ENCODE results near the gene CBX8. TPM values are rescaled to one million over a fixed set of nuclear protein-coding genes. Genes with fewer than 3 reads are reported as not detected.
A peak's percentile ranks its signal among the peaks of the same experiment; 100 is the strongest.

The CBX8 gene
- total and polyA plus RNA-seq, 2 of the 13 experiments (the other 11 are each of a cell fraction or from before 2014, with no cell fraction given): 0.34 to 12.6 TPM

DNA sequence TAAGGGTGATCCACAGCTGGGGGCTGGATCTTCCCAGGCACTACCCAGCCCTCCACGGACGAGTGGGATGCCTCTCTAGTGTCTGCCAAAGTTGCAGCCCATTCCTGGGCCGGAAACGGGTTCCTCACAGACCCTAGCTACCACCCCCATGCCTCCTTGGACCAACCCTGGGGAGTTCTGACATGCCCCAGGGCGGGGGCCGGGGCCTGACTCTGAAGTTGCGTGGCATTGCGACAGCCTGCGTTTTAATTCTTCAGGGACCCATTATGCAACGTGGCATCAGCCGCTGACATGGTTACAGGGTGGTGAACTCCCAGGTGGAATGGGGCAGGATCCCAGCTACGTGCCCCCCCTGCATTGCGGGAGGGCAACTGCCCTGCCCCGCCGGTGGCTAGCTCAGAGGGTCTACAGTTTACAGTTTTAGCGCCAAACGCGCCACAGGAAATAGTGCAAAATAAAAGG lies 39.7 kb upstream of the CBX8 start:
- in situ Hi-C loops (cut with HindIII; ENCODE audit: extremely low pct_ligation_motif_present, low pct_unique_long_range_greater_than_20kb): loop anchor here (5.0 kb wide), 1 partner anchor 156 kb away; no protein-coding TSS in a partner anchor
- WGBS (ENCODE audit: low lambda C conversion rate): 58% methylated on average over 6 of the region's 18 CpGs
- Histone ChIP-seq H4K20me1 (ENCODE audit: insufficient read depth, low read length) (peaks cover 44% of the 10 kb centered on the region), H3K27me3 (ENCODE audit: control insufficient read depth in 1 of 2, insufficient read depth in 2 of 2, low read length in 2 of 2) (no peaks in the 10 kb centered on the region; a peak in 1 of 5 replicates), H3K4me3 (replicated peaks in 1 of 3; ENCODE audit: insufficient read depth in 1 of 3, low read depth in 2 of 3, low read length in 3 of 3) (peak overlapping the region; percentile 77 to 100 (median 87)), H3K4me1 (ENCODE audit: insufficient read depth, low read length) (peaks cover 63% of the 10 kb centered on the region), H3K36me3 (replicated peaks in 1 of 2; ENCODE audit: control insufficient read depth in 1 of 2, insufficient read depth in 2 of 2, low read length in 2 of 2) (peaks cover 11 to 12% of the 10 kb centered on the region in 2 experiments), H3K9ac (ENCODE audit: insufficient read depth, low read depth, low read length) (peak overlapping the region; percentile 79), H2AFZ (ENCODE audit: low read length) (no peak overlapping the region), H3K27ac (ENCODE audit: extremely low read length, insufficient read depth, low read length) (peak overlapping the region; percentile 57), H3K9me3 (ENCODE audit: low read length) (no peaks in the 10 kb centered on the region), H3K79me2 (ENCODE audit: insufficient read depth, low read length) (peaks cover 39% of the 10 kb centered on the region), H3K4me2 (ENCODE audit: low read depth, low read length) (peak overlapping the region; percentile 97)
- ChIA-PET CTCF (ENCODE audit: low intra/inter-chr PET ratio, low total read pairs) (no interaction called here), POLR2A (interaction anchor here (0.7 to 11.1 kb wide), 19 partner anchors 8 to 187 kb away, joined by 3 to 274 read pairs (median 6); partner anchors contain the start of genes CBX2 and CBX8)
- intact Hi-C loops (cut with micrococcal nuclease; ENCODE audit: unreplicated experiment): loop anchor here (5.0 to 10.0 kb wide), 3 partner anchors 39 to 92 kb away; partner anchors contain the start of gene CBX8
- no TSS peak for BruUV-seq (replicated peaks)
- no peak for ATAC-seq
- no peak for DNase-seq (ENCODE audit: low spot score)
- FAIRE-seq: no peak
- TF ChIP-seq ZFP41 (CRISPR knock-in tag; IDR thresholded peaks at IDR 0.05; ENCODE audit: borderline replicate concordance) (no peak), ZNF274 (CRISPR knock-in tag; IDR thresholded peaks at IDR 0.05) (no peak), ZBTB7A (CRISPR knock-in tag; IDR thresholded peaks at IDR 0.05) (0 out of 2 replicates have a peak, but pooled peaks have one; percentile 4), PAWR (CRISPR knock-in tag; IDR thresholded peaks at IDR 0.05; ENCODE audit: borderline replicate concordance) (no peak), KLF11 (CRISPR knock-in tag; IDR thresholded peaks at IDR 0.05) (no peak), ZNF839 (CRISPR knock-in tag; IDR thresholded peaks at IDR 0.05; ENCODE audit: borderline replicate concordance) (no peak), ZNF335 (CRISPR knock-in tag; IDR thresholded peaks at IDR 0.05) (no peak), STAG1 (CRISPR knock-in tag; IDR thresholded peaks at IDR 0.05) (no peak), ZNF446 (CRISPR knock-in tag; IDR thresholded peaks at IDR 0.05) (0 out of 2 replicates have a peak, but pooled peaks have one; percentile 40), ZNF792 (CRISPR knock-in tag; IDR thresholded peaks at IDR 0.05) (no peak), ZNF121 (CRISPR knock-in tag; IDR thresholded peaks at IDR 0.05) (no peak), RORA (CRISPR knock-in tag; IDR thresholded peaks at IDR 0.05) (no peak), CBFB (CRISPR knock-in tag; IDR thresholded peaks at IDR 0.05) (no peak), ZNF331 (CRISPR knock-in tag; IDR thresholded peaks at IDR 0.05) (0 out of 2 replicates have a peak, but pooled peaks have one; percentile 4), KDM5B (CRISPR knock-in tag; IDR thresholded peaks at IDR 0.05; ENCODE audit: borderline replicate concordance) (no peak), SP140L (CRISPR knock-in tag; IDR thresholded peaks at IDR 0.05; ENCODE audit: borderline replicate concordance) (no peak), CCAR2 (optimal IDR thresholded peaks at IDR 0.05; ENCODE audit: low read depth, low read length) (no peak)
- TF ChIP-seq, protein P1, sequence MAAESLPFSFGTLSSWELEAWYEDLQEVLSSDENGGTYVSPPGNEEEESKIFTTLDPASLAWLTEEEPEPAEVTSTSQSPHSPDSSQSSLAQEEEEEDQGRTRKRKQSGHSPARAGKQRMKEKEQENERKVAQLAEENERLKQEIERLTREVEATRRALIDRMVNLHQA (CRISPR knock-in tag; IDR thresholded peaks at IDR 0.05): no peak
- TF ChIP-seq, protein P2, sequence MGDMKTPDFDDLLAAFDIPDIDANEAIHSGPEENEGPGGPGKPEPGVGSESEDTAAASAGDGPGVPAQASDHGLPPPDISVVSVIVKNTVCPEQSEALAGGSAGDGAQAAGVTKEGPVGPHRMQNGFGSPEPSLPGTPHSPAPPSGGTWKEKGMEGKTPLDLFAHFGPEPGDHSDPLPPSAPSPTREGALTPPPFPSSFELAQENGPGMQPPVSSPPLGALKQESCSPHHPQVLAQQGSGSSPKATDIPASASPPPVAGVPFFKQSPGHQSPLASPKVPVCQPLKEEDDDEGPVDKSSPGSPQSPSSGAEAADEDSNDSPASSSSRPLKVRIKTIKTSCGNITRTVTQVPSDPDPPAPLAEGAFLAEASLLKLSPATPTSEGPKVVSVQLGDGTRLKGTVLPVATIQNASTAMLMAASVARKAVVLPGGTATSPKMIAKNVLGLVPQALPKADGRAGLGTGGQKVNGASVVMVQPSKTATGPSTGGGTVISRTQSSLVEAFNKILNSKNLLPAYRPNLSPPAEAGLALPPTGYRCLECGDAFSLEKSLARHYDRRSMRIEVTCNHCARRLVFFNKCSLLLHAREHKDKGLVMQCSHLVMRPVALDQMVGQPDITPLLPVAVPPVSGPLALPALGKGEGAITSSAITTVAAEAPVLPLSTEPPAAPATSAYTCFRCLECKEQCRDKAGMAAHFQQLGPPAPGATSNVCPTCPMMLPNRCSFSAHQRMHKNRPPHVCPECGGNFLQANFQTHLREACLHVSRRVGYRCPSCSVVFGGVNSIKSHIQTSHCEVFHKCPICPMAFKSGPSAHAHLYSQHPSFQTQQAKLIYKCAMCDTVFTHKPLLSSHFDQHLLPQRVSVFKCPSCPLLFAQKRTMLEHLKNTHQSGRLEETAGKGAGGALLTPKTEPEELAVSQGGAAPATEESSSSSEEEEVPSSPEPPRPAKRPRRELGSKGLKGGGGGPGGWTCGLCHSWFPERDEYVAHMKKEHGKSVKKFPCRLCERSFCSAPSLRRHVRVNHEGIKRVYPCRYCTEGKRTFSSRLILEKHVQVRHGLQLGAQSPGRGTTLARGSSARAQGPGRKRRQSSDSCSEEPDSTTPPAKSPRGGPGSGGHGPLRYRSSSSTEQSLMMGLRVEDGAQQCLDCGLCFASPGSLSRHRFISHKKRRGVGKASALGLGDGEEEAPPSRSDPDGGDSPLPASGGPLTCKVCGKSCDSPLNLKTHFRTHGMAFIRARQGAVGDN (CRISPR knock-in tag; IDR thresholded peaks at IDR 0.05): no peak
- TF ChIP-seq, protein P3, sequence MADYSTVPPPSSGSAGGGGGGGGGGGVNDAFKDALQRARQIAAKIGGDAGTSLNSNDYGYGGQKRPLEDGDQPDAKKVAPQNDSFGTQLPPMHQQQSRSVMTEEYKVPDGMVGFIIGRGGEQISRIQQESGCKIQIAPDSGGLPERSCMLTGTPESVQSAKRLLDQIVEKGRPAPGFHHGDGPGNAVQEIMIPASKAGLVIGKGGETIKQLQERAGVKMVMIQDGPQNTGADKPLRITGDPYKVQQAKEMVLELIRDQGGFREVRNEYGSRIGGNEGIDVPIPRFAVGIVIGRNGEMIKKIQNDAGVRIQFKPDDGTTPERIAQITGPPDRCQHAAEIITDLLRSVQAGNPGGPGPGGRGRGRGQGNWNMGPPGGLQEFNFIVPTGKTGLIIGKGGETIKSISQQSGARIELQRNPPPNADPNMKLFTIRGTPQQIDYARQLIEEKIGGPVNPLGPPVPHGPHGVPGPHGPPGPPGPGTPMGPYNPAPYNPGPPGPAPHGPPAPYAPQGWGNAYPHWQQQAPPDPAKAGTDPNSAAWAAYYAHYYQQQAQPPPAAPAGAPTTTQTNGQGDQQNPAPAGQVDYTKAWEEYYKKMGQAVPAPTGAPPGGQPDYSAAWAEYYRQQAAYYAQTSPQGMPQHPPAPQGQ (CRISPR knock-in tag; IDR thresholded peaks at IDR 0.05; ENCODE audit: borderline replicate concordance): no peak

Data from HepG2 (cell line).